ENCODE data around the gene TTL.

Gene TTL

GRCh38 chr2:112584891-112585250 lies 102.9 kb downstream of the TTL start:
- DNase-seq, result no peak

- no peak for DNase-seq
Measured at GRCh38 chr2:112585400-112585799, 103.4 kb downstream of the TTL start.

- no peak for DNase-seq
Measured at GRCh38 chr2:112585873-112586464, 104.0 kb downstream of the TTL start.

- DNase-seq, result no peak
Measured at GRCh38 chr2:112588611-112589045, 106.7 kb downstream of the TTL start.

Data from activated gamma-delta T cell (primary cell).